ENCODE data around the gene SOX30. TPM values are rescaled to one million over a fixed set of nuclear protein-coding genes. Genes with fewer than 3 reads are reported as not detected.
A peak's percentile ranks its signal among the peaks of the same experiment; 100 is the strongest.

Gene SOX30
- total and polyA plus RNA-seq, 2 experiments from 2014 or later = not detected

DNA sequence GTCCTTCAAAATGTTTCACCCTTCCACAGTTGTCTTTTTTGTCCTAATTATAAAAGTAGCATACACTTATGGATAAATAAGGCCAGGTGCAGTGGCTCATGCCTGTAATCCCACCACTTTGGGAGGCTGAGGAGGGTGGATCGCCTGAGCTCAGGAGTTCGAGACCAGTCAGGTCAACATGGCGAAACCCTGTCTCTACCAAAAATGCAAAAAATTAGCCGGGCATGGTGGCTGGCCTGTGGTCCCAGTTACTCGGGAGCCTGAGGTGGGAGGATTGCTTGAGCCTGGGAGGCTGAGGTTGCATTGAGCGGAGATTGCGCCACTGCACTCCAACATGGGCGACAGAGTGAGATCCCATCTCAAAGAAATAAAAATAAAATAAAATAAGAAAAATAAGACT is 20.7 kb upstream of the SOX30 start:
- TF ChIP-seq EZH2phosphoT487 (IDR thresholded peaks at IDR 0.05; ENCODE audit: low read depth, severe bottlenecking, unreplicated experiment) = no peak
- TF ChIP-seq, protein P1, sequence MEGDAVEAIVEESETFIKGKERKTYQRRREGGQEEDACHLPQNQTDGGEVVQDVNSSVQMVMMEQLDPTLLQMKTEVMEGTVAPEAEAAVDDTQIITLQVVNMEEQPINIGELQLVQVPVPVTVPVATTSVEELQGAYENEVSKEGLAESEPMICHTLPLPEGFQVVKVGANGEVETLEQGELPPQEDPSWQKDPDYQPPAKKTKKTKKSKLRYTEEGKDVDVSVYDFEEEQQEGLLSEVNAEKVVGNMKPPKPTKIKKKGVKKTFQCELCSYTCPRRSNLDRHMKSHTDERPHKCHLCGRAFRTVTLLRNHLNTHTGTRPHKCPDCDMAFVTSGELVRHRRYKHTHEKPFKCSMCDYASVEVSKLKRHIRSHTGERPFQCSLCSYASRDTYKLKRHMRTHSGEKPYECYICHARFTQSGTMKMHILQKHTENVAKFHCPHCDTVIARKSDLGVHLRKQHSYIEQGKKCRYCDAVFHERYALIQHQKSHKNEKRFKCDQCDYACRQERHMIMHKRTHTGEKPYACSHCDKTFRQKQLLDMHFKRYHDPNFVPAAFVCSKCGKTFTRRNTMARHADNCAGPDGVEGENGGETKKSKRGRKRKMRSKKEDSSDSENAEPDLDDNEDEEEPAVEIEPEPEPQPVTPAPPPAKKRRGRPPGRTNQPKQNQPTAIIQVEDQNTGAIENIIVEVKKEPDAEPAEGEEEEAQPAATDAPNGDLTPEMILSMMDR (IDR thresholded peaks at IDR 0.05; ENCODE audit: poor library complexity) = no peak
- TF ChIP-seq EZH2 (IDR thresholded peaks at IDR 0.05; ENCODE audit: borderline replicate concordance) = no peak
- no peak for DNase-seq (ENCODE audit: low spot score)
- H3K4me2 ChIP-seq = no peak overlapping the region
- H4K20me1 ChIP-seq (ENCODE audit: insufficient read depth, poor library complexity, severe bottlenecking) = no peaks in the 10 kb centered on the region
- H3K9me3 ChIP-seq (ENCODE audit: low read depth) = no peaks in the 10 kb centered on the region
- no peak overlapping the region for H3K27ac ChIP-seq
- H3K36me3 ChIP-seq (replicated peaks; ENCODE audit: insufficient read depth, low read depth) = no peaks in the 10 kb centered on the region
- 96% methylated on average over 8 of the region's 8 CpGs for WGBS (ENCODE audit: low lambda C conversion rate, missing lambda C conversion rate)
- H3K27me3 ChIP-seq = no peaks in the 10 kb centered on the region
- peaks cover 6% of the 10 kb centered on the region for H3K4me1 ChIP-seq (ENCODE audit: insufficient read depth)
- H3K4me3 ChIP-seq = no peak overlapping the region
- H2AFZ ChIP-seq = no peak overlapping the region
- no peaks in the 10 kb centered on the region for H3K9me2 ChIP-seq (replicated peaks; ENCODE audit: insufficient read depth)
- H3K79me2 ChIP-seq = no peaks in the 10 kb centered on the region

DNA sequence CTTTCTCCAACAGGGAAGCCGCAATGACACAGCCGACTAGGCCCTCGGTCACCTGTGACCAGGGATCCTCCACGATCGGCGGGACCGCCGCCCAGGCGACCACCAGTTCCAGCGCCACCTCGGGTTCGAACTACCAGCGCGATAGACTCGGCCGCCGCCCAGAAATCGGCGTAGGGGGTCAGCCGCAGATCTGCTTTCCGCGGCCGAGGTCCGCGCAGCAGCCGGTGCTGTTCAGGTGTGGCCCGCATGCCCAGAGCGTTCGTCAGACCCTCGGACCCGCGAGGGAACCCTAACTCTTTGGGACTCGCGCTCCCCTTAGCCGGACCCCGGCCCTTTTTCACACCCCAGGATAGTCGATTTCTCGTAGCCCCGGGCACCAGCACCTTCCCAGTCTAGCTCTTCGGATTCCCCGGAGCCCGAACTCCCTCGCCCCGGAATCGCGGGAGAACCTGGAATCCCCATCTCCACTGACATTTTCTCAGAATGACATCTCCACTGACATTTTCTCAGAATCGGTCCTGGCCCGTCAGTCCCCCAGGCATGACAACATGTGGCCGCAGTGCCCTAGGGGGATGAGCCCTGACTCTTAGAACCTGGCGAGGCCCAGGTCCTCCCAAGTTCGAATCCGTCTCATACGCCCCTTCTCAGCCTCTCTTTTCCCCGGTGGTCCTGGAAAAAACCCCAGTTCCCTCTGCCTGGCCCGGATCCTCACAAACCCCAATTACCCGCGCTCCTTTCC is 19.5 kb upstream of the SOX30 start:
- Histone ChIP-seq H2AFZ (no peak overlapping the region), H4K20me1 (ENCODE audit: insufficient read depth, poor library complexity, severe bottlenecking) (no peaks in the 10 kb centered on the region), H3K27me3 (no peaks in the 10 kb centered on the region), H3K4me3 (no peak overlapping the region), H3K4me1 (ENCODE audit: insufficient read depth) (peaks cover 6% of the 10 kb centered on the region), H3K9me3 (ENCODE audit: low read depth) (no peaks in the 10 kb centered on the region), H3K9me2 (replicated peaks; ENCODE audit: insufficient read depth) (no peaks in the 10 kb centered on the region), H3K36me3 (replicated peaks; ENCODE audit: insufficient read depth, low read depth) (no peaks in the 10 kb centered on the region), H3K79me2 (no peaks in the 10 kb centered on the region), H3K27ac (peak overlapping the region; percentile 84), H3K4me2 (no peak overlapping the region)
- TF ChIP-seq, protein P1 (IDR thresholded peaks at IDR 0.05; ENCODE audit: poor library complexity) = no peak
- no peak for TF ChIP-seq EZH2phosphoT487 (IDR thresholded peaks at IDR 0.05; ENCODE audit: low read depth, severe bottlenecking, unreplicated experiment)
- TF ChIP-seq EZH2 (IDR thresholded peaks at IDR 0.05; ENCODE audit: borderline replicate concordance) = no peak
- over 99% methylated on average over 57 of the region's 57 CpGs for WGBS (ENCODE audit: low lambda C conversion rate, missing lambda C conversion rate)
- no peak for DNase-seq (ENCODE audit: low spot score)

DNA sequence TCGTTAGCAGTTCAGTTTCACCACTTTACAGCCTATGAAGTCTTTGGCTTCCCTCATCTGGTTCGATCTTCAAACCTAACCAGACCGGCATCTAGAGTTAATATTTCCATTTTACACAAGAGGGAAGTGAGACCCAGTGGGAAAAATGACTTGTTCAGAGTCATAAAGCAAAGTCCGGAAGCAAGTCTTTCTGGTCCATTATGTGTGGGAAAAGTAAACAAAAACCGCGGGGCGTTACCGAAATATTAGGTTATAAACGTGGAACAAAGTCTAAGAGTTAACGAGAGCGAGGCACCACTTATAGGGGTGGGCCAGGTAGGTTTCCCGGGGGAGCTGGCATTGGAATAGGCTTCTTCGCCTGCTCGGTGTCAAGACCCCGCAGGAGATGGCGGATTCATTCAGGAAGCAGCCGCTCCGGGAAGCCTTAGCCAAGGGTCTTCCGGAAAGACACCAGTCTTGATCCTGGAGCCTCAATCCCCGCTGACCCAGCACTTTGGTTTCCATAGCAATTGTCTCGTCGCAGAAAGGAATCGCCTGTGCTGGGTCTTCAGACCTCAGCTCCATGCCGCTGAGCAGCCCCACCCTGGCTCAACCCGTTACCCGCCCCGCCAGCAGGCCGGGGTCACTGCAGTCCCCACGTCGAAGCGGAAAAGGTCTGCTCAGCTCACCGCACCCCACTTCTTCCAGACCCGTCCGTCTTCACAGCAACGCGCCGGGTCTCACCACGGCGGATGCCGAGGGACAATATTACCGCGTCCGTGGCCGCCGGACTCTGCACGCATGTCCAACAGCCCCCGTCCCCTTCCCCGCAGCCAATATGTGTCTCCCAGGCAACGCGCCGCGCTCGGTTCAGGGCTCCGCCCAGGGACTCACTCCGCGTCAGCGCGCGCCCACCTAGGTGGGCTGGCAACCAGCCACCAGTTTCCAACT is 18.7 kb upstream of the SOX30 start, which contains the start of gene C5orf52:
Gene C5orf52 (plus strand): TSS at position 872 of the 930 bp plus-strand sequence. CDS start 82 bp downstream, outside the sequence.
- H3K36me3 ChIP-seq (replicated peaks; ENCODE audit: insufficient read depth, low read depth) = no peaks in the 10 kb centered on the region
- H3K27me3 ChIP-seq = no peaks in the 10 kb centered on the region
- H3K4me2 ChIP-seq = no peak within 1 kb of the TSS
- no peaks in the 10 kb centered on the region for H3K79me2 ChIP-seq
- no peak within 1 kb of the TSS for H2AFZ ChIP-seq
- DNase-seq (ENCODE audit: low spot score) = peak; percentile 58
- H3K9me3 ChIP-seq (ENCODE audit: low read depth) = no peaks in the 10 kb centered on the region
- H4K20me1 ChIP-seq (ENCODE audit: insufficient read depth, poor library complexity, severe bottlenecking) = no peaks in the 10 kb centered on the region
- WGBS (ENCODE audit: low lambda C conversion rate, missing lambda C conversion rate) = 94% methylated on average over 58 of the region's 59 CpGs
- TF ChIP-seq EZH2phosphoT487 (IDR thresholded peaks at IDR 0.05; ENCODE audit: low read depth, severe bottlenecking, unreplicated experiment) (no peak), EZH2 (IDR thresholded peaks at IDR 0.05; ENCODE audit: borderline replicate concordance) (no peak)
- TF ChIP-seq, protein P1 (IDR thresholded peaks at IDR 0.05; ENCODE audit: poor library complexity) = no peak
- peaks cover 6% of the 10 kb centered on the region for H3K4me1 ChIP-seq (ENCODE audit: insufficient read depth)
- H3K4me3 ChIP-seq = no peak within 1 kb of the TSS
- peak within 1 kb of the TSS; percentile 84 for H3K27ac ChIP-seq
- no peaks in the 10 kb centered on the region for H3K9me2 ChIP-seq (replicated peaks; ENCODE audit: insufficient read depth)

Data from hepatocyte (in vitro differentiated cells).